Neural cell (in vitro differentiated cells): Measurements from ENCODE around the gene RGL1.

Experiments
- EP300 ChIP-seq: fragments of 450-650 bp; conservative IDR thresholded peaks from 2 replicates; pipeline ENCODE4 v1.6.1; 2014; ENCODE audit warnings: antibody characterized with exemption, mild to moderate bottlenecking, moderate library complexity; ENCODE audit not compliant: poor library complexity, severe bottlenecking
- MXI1 ChIP-seq: fragments of 450-650 bp; conservative IDR thresholded peaks from 2 replicates; pipeline ENCODE4 v1.6.1; 2014; ENCODE audit warnings: antibody characterized with exemption, mild to moderate bottlenecking; ENCODE audit not compliant: poor library complexity, severe bottlenecking
- POLR2AphosphoS5 ChIP-seq: IDR thresholded peaks from 2 replicates; pipeline ENCODE4 v1.6.1; 2012
- RAD21 ChIP-seq: fragments of 450-650 bp; conservative IDR thresholded peaks from 2 replicates; pipeline ENCODE4 v1.6.1; 2014; ENCODE audit warnings: antibody characterized with exemption, mild to moderate bottlenecking, moderate library complexity
- SMC3 ChIP-seq: fragments of 450-650 bp; conservative IDR thresholded peaks from 2 replicates; pipeline ENCODE4 v1.6.1; 2014; ENCODE audit warnings: antibody characterized with exemption, mild to moderate bottlenecking, moderate library complexity; ENCODE audit not compliant: poor library complexity
- TAF1 ChIP-seq: IDR thresholded peaks from 2 replicates; pipeline ENCODE4 v1.6.1; 2012; ENCODE audit warnings: low read depth
- TF ChIP-seq, protein P1 (sequence below): IDR thresholded peaks from 2 replicates; pipeline ENCODE4 v1.6.1; 2012; ENCODE audit warnings: borderline replicate concordance
- TF ChIP-seq, protein P2 (sequence below): fragments of 450-650 bp; IDR thresholded peaks from 2 replicates; pipeline ENCODE4 v1.5.1; 2014; ENCODE audit warnings: antibody characterized with exemption, mild to moderate bottlenecking, moderate library complexity; ENCODE audit not compliant: poor library complexity, severe bottlenecking

DNA sequence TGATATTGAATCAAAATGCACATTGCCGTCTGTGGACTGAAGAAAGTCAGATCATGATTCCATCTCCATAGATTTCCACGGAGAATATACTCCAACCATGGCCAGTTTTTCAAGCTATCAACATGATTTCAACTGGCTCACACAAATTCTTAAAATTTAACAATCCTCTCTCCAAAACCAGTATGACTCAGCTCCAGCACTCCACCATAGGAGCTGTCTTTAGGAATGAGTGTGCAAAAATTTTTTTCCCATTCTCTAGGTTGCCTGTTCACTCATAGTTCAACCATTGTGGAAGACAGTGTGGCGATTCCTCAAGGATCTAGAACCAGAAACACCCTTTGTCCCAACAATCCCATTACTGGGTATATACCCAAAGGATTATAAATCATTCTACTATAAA lies 40.8 kb downstream of the RGL1 start:
- TF ChIP-seq, protein P1, sequence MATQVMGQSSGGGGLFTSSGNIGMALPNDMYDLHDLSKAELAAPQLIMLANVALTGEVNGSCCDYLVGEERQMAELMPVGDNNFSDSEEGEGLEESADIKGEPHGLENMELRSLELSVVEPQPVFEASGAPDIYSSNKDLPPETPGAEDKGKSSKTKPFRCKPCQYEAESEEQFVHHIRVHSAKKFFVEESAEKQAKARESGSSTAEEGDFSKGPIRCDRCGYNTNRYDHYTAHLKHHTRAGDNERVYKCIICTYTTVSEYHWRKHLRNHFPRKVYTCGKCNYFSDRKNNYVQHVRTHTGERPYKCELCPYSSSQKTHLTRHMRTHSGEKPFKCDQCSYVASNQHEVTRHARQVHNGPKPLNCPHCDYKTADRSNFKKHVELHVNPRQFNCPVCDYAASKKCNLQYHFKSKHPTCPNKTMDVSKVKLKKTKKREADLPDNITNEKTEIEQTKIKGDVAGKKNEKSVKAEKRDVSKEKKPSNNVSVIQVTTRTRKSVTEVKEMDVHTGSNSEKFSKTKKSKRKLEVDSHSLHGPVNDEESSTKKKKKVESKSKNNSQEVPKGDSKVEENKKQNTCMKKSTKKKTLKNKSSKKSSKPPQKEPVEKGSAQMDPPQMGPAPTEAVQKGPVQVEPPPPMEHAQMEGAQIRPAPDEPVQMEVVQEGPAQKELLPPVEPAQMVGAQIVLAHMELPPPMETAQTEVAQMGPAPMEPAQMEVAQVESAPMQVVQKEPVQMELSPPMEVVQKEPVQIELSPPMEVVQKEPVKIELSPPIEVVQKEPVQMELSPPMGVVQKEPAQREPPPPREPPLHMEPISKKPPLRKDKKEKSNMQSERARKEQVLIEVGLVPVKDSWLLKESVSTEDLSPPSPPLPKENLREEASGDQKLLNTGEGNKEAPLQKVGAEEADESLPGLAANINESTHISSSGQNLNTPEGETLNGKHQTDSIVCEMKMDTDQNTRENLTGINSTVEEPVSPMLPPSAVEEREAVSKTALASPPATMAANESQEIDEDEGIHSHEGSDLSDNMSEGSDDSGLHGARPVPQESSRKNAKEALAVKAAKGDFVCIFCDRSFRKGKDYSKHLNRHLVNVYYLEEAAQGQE: no peak
- TF ChIP-seq RAD21 (no peak), POLR2AphosphoS5 (no peak), TAF1 (no peak), EP300 (no peak), SMC3 (no peak), MXI1 (no peak)
- TF ChIP-seq, protein P2, sequence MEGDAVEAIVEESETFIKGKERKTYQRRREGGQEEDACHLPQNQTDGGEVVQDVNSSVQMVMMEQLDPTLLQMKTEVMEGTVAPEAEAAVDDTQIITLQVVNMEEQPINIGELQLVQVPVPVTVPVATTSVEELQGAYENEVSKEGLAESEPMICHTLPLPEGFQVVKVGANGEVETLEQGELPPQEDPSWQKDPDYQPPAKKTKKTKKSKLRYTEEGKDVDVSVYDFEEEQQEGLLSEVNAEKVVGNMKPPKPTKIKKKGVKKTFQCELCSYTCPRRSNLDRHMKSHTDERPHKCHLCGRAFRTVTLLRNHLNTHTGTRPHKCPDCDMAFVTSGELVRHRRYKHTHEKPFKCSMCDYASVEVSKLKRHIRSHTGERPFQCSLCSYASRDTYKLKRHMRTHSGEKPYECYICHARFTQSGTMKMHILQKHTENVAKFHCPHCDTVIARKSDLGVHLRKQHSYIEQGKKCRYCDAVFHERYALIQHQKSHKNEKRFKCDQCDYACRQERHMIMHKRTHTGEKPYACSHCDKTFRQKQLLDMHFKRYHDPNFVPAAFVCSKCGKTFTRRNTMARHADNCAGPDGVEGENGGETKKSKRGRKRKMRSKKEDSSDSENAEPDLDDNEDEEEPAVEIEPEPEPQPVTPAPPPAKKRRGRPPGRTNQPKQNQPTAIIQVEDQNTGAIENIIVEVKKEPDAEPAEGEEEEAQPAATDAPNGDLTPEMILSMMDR: no peak
